ENCODE measurements around the gene TMBIM1. TPM values are rescaled to one million over a fixed set of nuclear protein-coding genes. Genes with fewer than 3 reads are reported as not detected.

The TMBIM1 gene
- total and polyA plus RNA-seq, 2 donors (not counting 3 experiments of a cell fraction or from before 2014, with no cell fraction given), result 141 to 229 TPM

GRCh38 chr2:218296847-218297246, 4.5 kb upstream of the TMBIM1 start:
- dilution Hi-C loops (cut with MboI; ENCODE audit: extremely low pct_ligation_motif_present, low sequenced_read_pairs), result no loop called here
- TF ChIP-seq POLR2A (IDR thresholded peaks at IDR 0.05; ENCODE audit: low read depth, low read length) (no peak), EZH2 (IDR thresholded peaks at IDR 0.05; ENCODE audit: borderline replicate concordance, low read depth, low read length, severe bottlenecking) (no peak), FOS (IDR thresholded peaks at IDR 0.05; ENCODE audit: borderline replicate concordance, insufficient read depth, low read length) (no peak), MAX (IDR thresholded peaks at IDR 0.05; ENCODE audit: insufficient read depth, insufficient read length) (no peak), CTCF (IDR thresholded peaks at IDR 0.05; ENCODE audit: extremely low read depth in 1 of 2, insufficient read depth in 1 of 2, low read depth in 1 of 2, low read length in 2 of 2) (no peak), JUN (IDR thresholded peaks at IDR 0.05; ENCODE audit: borderline replicate concordance, insufficient read depth, insufficient read length, low read depth) (no peak), MYC (IDR thresholded peaks at IDR 0.05; ENCODE audit: low read depth, low read length) (no peak), GATA2 (IDR thresholded peaks at IDR 0.05; ENCODE audit: insufficient read depth, insufficient read length, low read depth, low read length) (no peak), POLR2AphosphoS5 (IDR thresholded peaks at IDR 0.05; ENCODE audit: insufficient read depth, low read depth, low read length) (no peak)

More at GRCh38 chr2:218296847-218297246, 4.5 kb upstream of the TMBIM1 start:
- BruUV-seq (replicated peaks), result no TSS peak
- H3K36me3 ChIP-seq (ENCODE audit: control insufficient read depth in 2 of 2, extremely low read depth in 1 of 2, insufficient read depth in 2 of 2, low read length in 2 of 2), result no peaks in the 10 kb centered on the region
- H3K4me2 ChIP-seq (ENCODE audit: insufficient read depth, low read length), result no peak overlapping the region
- no peaks in the 10 kb centered on the region for H3K9me1 ChIP-seq (replicated peaks; ENCODE audit: control insufficient read depth, extremely low read depth, insufficient read depth, low read length)
- FAIRE-seq (no peak), DNase-seq (ENCODE audit: low read depth, low spot score) (no peak)
- ChIA-PET POLR2A (no interaction called here), CTCF (interaction anchor here (2.0 to 12.1 kb wide), 5 partner anchors 23 to 169 kb away, joined by 5 to 178 read pairs (median 14); partner anchors contain the start of gene CATIP)
- no peak overlapping the region for H3K9ac ChIP-seq (replicated peaks; ENCODE audit: extremely low read depth, insufficient read depth, low read length)
- intact Hi-C loops (cut with micrococcal nuclease), result no loop called here
- H3K27me3 ChIP-seq (ENCODE audit: control insufficient read depth in 2 of 2, insufficient read depth in 2 of 2, low read length in 2 of 2), result no peaks in the 10 kb centered on the region
- H2AFZ ChIP-seq (ENCODE audit: low read depth, low read length), result no peak overlapping the region
- no peak overlapping the region for H3K27ac ChIP-seq (ENCODE audit: insufficient read depth, low read depth, low read length)
- H3K4me1 ChIP-seq (ENCODE audit: control insufficient read depth, extremely low read depth, insufficient read depth, low read length), result peaks cover 36% of the 10 kb centered on the region
- H3K79me2 ChIP-seq (ENCODE audit: control insufficient read depth, insufficient read depth, low read length), result peaks cover 4% of the 10 kb centered on the region
- H3K4me3 ChIP-seq (replicated peaks in 1 of 3; ENCODE audit: insufficient read depth in 1 of 3, low read depth in 1 of 3, low read length in 3 of 3), result no peak overlapping the region
- no peaks in the 10 kb centered on the region for H4K20me1 ChIP-seq (replicated peaks; ENCODE audit: control insufficient read depth, extremely low read depth, insufficient read depth, low read length)
- no peaks in the 10 kb centered on the region for H3K9me3 ChIP-seq (replicated peaks; ENCODE audit: control insufficient read depth, insufficient read depth, low read length)
